Breast epithelium (tissue), 3 donors: ENCODE results near the gene ARID1B.

Experiments
- CTCF ChIP-seq, 3 donors: fragments of 450-650 bp; IDR thresholded peaks; one replicate each; pipeline ENCODE4 v1.5.1; 2016 to 2017; ENCODE audit warnings: antibody characterized with exemption in 3 of 3, mild to moderate bottlenecking in 3 of 3, moderate library complexity in 3 of 3
- POLR2A ChIP-seq: fragments of 450-650 bp; IDR thresholded peaks from one replicate; pipeline ENCODE4 v1.6.1; 2016; ENCODE audit warnings: antibody characterized with exemption, mild to moderate bottlenecking, moderate library complexity
- POLR2AphosphoS5 ChIP-seq, 3 donors: sonication (generic); formaldehyde crosslinking; IDR thresholded peaks; one replicate each; pipeline ENCODE4 v1.6.1; 2017; ENCODE audit warnings: antibody characterized with exemption in 3 of 3

DNA sequence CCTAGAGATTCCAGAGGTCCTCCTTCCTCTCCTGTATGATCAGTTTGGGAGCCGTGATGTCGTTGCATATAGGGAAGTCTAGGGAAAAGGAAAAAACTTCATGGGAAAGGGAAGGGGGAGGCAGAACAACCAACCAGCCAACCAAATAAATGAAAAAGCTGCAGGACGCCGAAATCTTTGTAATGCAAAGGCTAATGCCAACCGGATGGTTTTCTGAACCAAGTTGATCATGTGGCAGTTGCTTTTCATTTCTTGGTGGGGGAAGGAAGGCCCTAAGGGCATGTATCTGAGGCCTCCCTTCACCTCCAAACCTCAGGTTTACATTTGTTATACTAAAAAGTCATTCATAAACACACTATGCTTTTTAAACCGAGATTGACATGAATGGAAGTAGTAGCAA lies 167.2 kb downstream of the ARID1B start:
- TF ChIP-seq CTCF (IDR thresholded peaks at IDR 0.05): no peak
- TF ChIP-seq POLR2A: no peak
- no peak for TF ChIP-seq POLR2AphosphoS5 (IDR thresholded peaks at IDR 0.05)
